IMR-90 (cell line): Measurements from ENCODE around the gene MSANTD4. TPM values are rescaled to one million over a fixed set of nuclear protein-coding genes. Genes with fewer than 3 reads are reported as not detected.

Experiments used
- ATAC-seq: fragments of 200-7000 bp; cut with Tn5 transposase; 2 replicates; pipeline ENCODE4 v1.9.1; 2020; ENCODE audit warnings: low read depth, mild to moderate bottlenecking, moderate library complexity
- BruUV-seq: library from RNA; stranded (reverse); fragments of 400-500 nt; replicated peaks from 2 replicates; lab custom pipeline; 2021; lab: Mats Ljungman, UMichigan
- CTCF ChIA-PET: fragments of 300-600 bp; formaldehyde crosslinking; extraction: SDS; loops from one replicate; lab custom pipeline; 2021; ENCODE audit warnings: antibody characterized with exemption; lab: Yijun Ruan, JAX
- POLR2A ChIA-PET: fragments of 300-600 bp; sonication (Branson Sonifier 250); formaldehyde crosslinking; loops from one replicate; lab custom pipeline; 2022; ENCODE audit warnings: antibody characterized with exemption; ENCODE audit not compliant: unreplicated experiment; lab: Charles Lee
- DNase-seq: peaks from one replicate; pipeline ENCODE4 v3.0.0; 2013
- H2AFZ ChIP-seq: replicated peaks from 2 replicates; pipeline ENCODE3; 2013; ENCODE audit warnings: low read length, mild to moderate bottlenecking; ENCODE audit not compliant: poor library complexity
- H2AK5ac ChIP-seq: 2 replicates; pipeline ENCODE4 v1.6.1; 2013; ENCODE audit warnings: low read depth, low read length, inconsistent platforms
- H2AK9ac ChIP-seq: replicated peaks from 2 replicates; pipeline ENCODE3; 2013; ENCODE audit warnings: mild to moderate bottlenecking, low read depth, low read length, moderate library complexity; ENCODE audit not compliant: poor library complexity
- H2BK120ac ChIP-seq: 2 replicates; pipeline ENCODE4 v1.6.1; 2013; ENCODE audit warnings: low read depth, low read length, inconsistent platforms
- H2BK15ac ChIP-seq: 3 replicates; pipeline ENCODE4 v1.6.1; 2013; ENCODE audit warnings: low read depth, low read length, inconsistent platforms
- H2BK20ac ChIP-seq: 2 replicates; pipeline ENCODE4 v1.6.1; 2013; ENCODE audit warnings: low read depth, mild to moderate bottlenecking, inconsistent platforms, low read length, moderate library complexity
- H2BK5ac ChIP-seq: 2 replicates; pipeline ENCODE4 v1.6.1; 2013; ENCODE audit warnings: mild to moderate bottlenecking, low read depth, low read length, inconsistent platforms; ENCODE audit not compliant: poor library complexity, severe bottlenecking
- H3K14ac ChIP-seq: replicated peaks from 2 replicates; pipeline ENCODE4 v1.6.1; 2013; ENCODE audit warnings: low read depth, low read length, inconsistent platforms
- H3K18ac ChIP-seq: 2 replicates; pipeline ENCODE4 v1.6.1; 2013; ENCODE audit warnings: low read depth, low read length, control low read depth
- H3K23ac ChIP-seq: 2 replicates; pipeline ENCODE4 v1.6.1; 2013; ENCODE audit warnings: low read depth, low read length, inconsistent platforms
- H3K27ac ChIP-seq: 2 replicates; pipeline ENCODE4 v1.5.1; 2013; ENCODE audit warnings: mild to moderate bottlenecking, control low read depth, low read length; ENCODE audit not compliant: insufficient read depth
- H3K27me3 ChIP-seq: 2 replicates; pipeline ENCODE4 v1.6.1; 2013; ENCODE audit warnings: low read length; ENCODE audit not compliant: control insufficient read depth, insufficient read depth
- H3K36me3 ChIP-seq: 2 replicates; pipeline ENCODE4 v1.6.1; 2013; ENCODE audit warnings: low read length, mixed read lengths; ENCODE audit not compliant: control insufficient read depth, insufficient read depth
- H3K4ac ChIP-seq: 2 replicates; pipeline ENCODE4 v1.6.1; 2013; ENCODE audit warnings: low read depth, low read length, inconsistent platforms
- H3K4me1 ChIP-seq: 2 replicates; pipeline ENCODE4 v1.6.1; 2013; ENCODE audit warnings: low read length, mixed read lengths; ENCODE audit not compliant: control insufficient read depth, insufficient read depth
- H3K4me2 ChIP-seq: 2 replicates; pipeline ENCODE4 v1.6.1; 2013; ENCODE audit warnings: low read depth, mild to moderate bottlenecking, control low read depth, low read length, moderate library complexity
- H3K4me3 ChIP-seq: 2 replicates; pipeline ENCODE4 v1.5.1; 2013; ENCODE audit warnings: low read depth, mild to moderate bottlenecking, control low read depth, low read length, moderate library complexity; ENCODE audit not compliant: insufficient read depth
- H3K56ac ChIP-seq: 2 replicates; pipeline ENCODE4 v1.6.1; 2013; ENCODE audit warnings: low read length, inconsistent platforms; ENCODE audit not compliant: insufficient read depth; ENCODE audit errors: extremely low read depth
- H3K79me1 ChIP-seq, 2 experiments: 2 replicates each; pipeline ENCODE4 v1.6.1; 2013; ENCODE audit warnings: low read length in 2 of 2, inconsistent platforms in 1 of 2, low read depth in 1 of 2
- H3K9ac ChIP-seq: 2 replicates; pipeline ENCODE4 v1.6.1; 2013; ENCODE audit warnings: low read depth, low read length, control low read depth
- H3K9me1 ChIP-seq: 2 replicates; pipeline ENCODE4 v1.6.1; 2013; ENCODE audit warnings: low read length, inconsistent platforms; ENCODE audit not compliant: insufficient read depth
- H3K9me3 ChIP-seq: 2 replicates; pipeline ENCODE4 v1.6.1; 2013; ENCODE audit warnings: low read length; ENCODE audit not compliant: control insufficient read depth, insufficient read depth
- H4K20me1 ChIP-seq: 2 replicates; pipeline ENCODE4 v1.6.1; 2013; ENCODE audit warnings: low read length, inconsistent platforms; ENCODE audit not compliant: insufficient read depth
- H4K5ac ChIP-seq: 2 replicates; pipeline ENCODE4 v1.6.1; 2013; ENCODE audit warnings: mild to moderate bottlenecking, low read depth, low read length, control low read depth
- H4K8ac ChIP-seq, 2 experiments: 2 replicates each; pipeline ENCODE4 v1.6.1; 2013; ENCODE audit warnings: low read depth in 2 of 2, low read length in 2 of 2, control low read depth in 1 of 2, inconsistent platforms in 1 of 2
- H4K91ac ChIP-seq: 2 replicates; pipeline ENCODE4 v1.6.1; 2013; ENCODE audit warnings: low read depth, low read length, inconsistent platforms; ENCODE audit not compliant: insufficient read depth
- BHLHE40 ChIP-seq: fragments of 150-350 bp; IDR thresholded peaks from 2 replicates; pipeline ENCODE4 v1.6.1; 2016; ENCODE audit warnings: mild to moderate bottlenecking, low read depth, low read length
- CEBPB ChIP-seq: IDR thresholded peaks from 2 replicates; pipeline ENCODE4 v1.6.1; 2012; ENCODE audit warnings: low read depth, low read length, improper control_type of control experiment
- CHD1 ChIP-seq: IDR thresholded peaks from 2 replicates; pipeline ENCODE4 v1.6.1; 2012; ENCODE audit warnings: low read depth, low read length, improper control_type of control experiment
- FOS ChIP-seq: fragments of 150-350 bp; IDR thresholded peaks from 2 replicates; pipeline ENCODE4 v1.6.1; 2016; ENCODE audit warnings: low read depth, low read length
- MAFK ChIP-seq: IDR thresholded peaks from 2 replicates; pipeline ENCODE4 v1.6.1; 2012; ENCODE audit warnings: low read depth, low read length, improper control_type of control experiment
- POLR2A ChIP-seq: IDR thresholded peaks from 2 replicates; pipeline ENCODE4 v1.6.1; 2012; ENCODE audit warnings: mild to moderate bottlenecking, low read depth, low read length
- RCOR1 ChIP-seq: IDR thresholded peaks from 2 replicates; pipeline ENCODE4 v1.6.1; 2012; ENCODE audit warnings: mild to moderate bottlenecking, low read length, improper control_type of control experiment; ENCODE audit not compliant: insufficient replicate concordance
- RFX5 ChIP-seq: IDR thresholded peaks from 2 replicates; pipeline ENCODE4 v1.8.0; 2012; ENCODE audit warnings: low read depth, mild to moderate bottlenecking, low read length, moderate library complexity
- SMC3 ChIP-seq: fragments of 150-350 bp; IDR thresholded peaks from 2 replicates; pipeline ENCODE4 v1.6.1; 2016; ENCODE audit warnings: low read depth, mild to moderate bottlenecking, antibody characterized with exemption, low read length, moderate library complexity
- WGBS, 2 experiments: methylation state at CpG; one replicate each; pipeline versions ENCODE4 v1.1.5 to v1.1.7; 2013; ENCODE audit warnings: missing lambda C conversion rate in 2 of 2; ENCODE audit not compliant: insufficient read length in 1 of 2; ENCODE audit errors: extremely low coverage in 2 of 2; 5-methylcytosine and 5-hydroxymethylcytosine counted together
- dilution Hi-C: fragments of 300-500 bp; cut with HindIII; formaldehyde crosslinking; loops from one replicate; pipeline ENCODE4 v1.14.3; 2018; ENCODE audit warnings: low sequenced_read_pairs; ENCODE audit not compliant: unreplicated experiment
- in situ Hi-C: fragments of 300-500 bp; cut with MboI; formaldehyde crosslinking; loops from 3 replicates; pipeline ENCODE4 v1.14.3; 2019; ENCODE audit warnings: low sequenced_read_pairs, inconsistent platforms, mixed read lengths
- intact Hi-C: fragments of 100-400 bp; cut with micrococcal nuclease; formaldehyde crosslinking; loops from 2 replicates; pipeline ENCODE4 v1.10.0; 2022
- polyA plus RNA-seq, 3 experiments: library from polyadenylated mRNA; depleted of rRNA; stranded (reverse); fragments of >200 nt; gene quantifications; 2 replicates each; pipeline ENCODE4 v1.2.3, GENCODE V29; 2012; ENCODE audit warnings: low replicate concordance in 1 of 3
- total RNA-seq: library from RNA; depleted of rRNA; stranded (reverse); fragments of >200 nt; gene quantifications from 2 replicates; pipeline ENCODE4 v1.2.3, GENCODE V29; 2012
- TF ChIP-seq, protein P1 (sequence below): conservative IDR thresholded peaks from 2 replicates; pipeline ENCODE4 v1.5.1; 2012; ENCODE audit warnings: mild to moderate bottlenecking, low read depth, low read length, improper control_type of control experiment
- TF ChIP-seq, protein P2 (sequence below): fragments of 150-350 bp; IDR thresholded peaks from 2 replicates; pipeline ENCODE4 v1.6.1; 2017; ENCODE audit warnings: mild to moderate bottlenecking, antibody characterized with exemption, low read length, low read depth

MSANTD4 gene
- total and polyA plus RNA-seq, 2 of the 4 experiments (the other 2 are of a cell fraction): 9.4 to 18.8 TPM

DNA sequence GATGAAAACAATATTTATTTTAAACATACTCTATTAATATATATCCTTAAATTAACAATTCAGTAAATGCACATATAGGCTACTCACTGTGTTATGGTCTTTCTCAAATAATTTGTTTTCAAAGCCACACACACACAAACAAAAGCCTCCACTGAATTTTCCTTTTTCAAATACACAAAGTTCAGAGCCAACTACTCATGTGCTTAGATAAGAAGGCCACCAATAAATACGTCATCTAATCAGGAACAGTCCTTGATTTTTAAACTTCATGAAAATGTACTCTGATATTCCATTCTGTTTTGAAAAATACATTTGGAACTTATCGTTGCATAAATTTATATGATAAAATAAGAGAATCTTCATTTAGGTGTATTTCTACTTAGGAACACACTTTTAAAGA is 29.1 kb upstream of the MSANTD4 start:
- H3K4me1 ChIP-seq: no peaks in the 10 kb centered on the region
- no CpG with 5 or more reads among the region's 2 CpGs for WGBS, 2 experiments
- no peak overlapping the region for H3K4ac ChIP-seq
- no peak for ATAC-seq
- no TSS peak for BruUV-seq
- no peak overlapping the region for H2BK120ac ChIP-seq
- H3K56ac ChIP-seq: no peak overlapping the region
- in situ Hi-C loops (no loop called here), dilution Hi-C loops (no loop called here), intact Hi-C loops (no loop called here)
- H2BK5ac ChIP-seq: no peak overlapping the region
- H4K8ac ChIP-seq: no peak overlapping the region
- no peak overlapping the region for H3K9ac ChIP-seq
- TF ChIP-seq RCOR1: no peak
- TF ChIP-seq, protein P1, sequence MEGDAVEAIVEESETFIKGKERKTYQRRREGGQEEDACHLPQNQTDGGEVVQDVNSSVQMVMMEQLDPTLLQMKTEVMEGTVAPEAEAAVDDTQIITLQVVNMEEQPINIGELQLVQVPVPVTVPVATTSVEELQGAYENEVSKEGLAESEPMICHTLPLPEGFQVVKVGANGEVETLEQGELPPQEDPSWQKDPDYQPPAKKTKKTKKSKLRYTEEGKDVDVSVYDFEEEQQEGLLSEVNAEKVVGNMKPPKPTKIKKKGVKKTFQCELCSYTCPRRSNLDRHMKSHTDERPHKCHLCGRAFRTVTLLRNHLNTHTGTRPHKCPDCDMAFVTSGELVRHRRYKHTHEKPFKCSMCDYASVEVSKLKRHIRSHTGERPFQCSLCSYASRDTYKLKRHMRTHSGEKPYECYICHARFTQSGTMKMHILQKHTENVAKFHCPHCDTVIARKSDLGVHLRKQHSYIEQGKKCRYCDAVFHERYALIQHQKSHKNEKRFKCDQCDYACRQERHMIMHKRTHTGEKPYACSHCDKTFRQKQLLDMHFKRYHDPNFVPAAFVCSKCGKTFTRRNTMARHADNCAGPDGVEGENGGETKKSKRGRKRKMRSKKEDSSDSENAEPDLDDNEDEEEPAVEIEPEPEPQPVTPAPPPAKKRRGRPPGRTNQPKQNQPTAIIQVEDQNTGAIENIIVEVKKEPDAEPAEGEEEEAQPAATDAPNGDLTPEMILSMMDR: no peak
- TF ChIP-seq MAFK: no peak
- no peak for TF ChIP-seq SMC3
- no peak for TF ChIP-seq POLR2A
- TF ChIP-seq CEBPB: no peak
- TF ChIP-seq FOS: no peak
- TF ChIP-seq, protein P2, sequence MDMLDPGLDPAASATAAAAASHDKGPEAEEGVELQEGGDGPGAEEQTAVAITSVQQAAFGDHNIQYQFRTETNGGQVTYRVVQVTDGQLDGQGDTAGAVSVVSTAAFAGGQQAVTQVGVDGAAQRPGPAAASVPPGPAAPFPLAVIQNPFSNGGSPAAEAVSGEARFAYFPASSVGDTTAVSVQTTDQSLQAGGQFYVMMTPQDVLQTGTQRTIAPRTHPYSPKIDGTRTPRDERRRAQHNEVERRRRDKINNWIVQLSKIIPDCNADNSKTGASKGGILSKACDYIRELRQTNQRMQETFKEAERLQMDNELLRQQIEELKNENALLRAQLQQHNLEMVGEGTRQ: no peak
- no peak for TF ChIP-seq RFX5
- no peak for TF ChIP-seq CHD1
- TF ChIP-seq BHLHE40: no peak
- no peaks in the 10 kb centered on the region for H3K27me3 ChIP-seq
- no peaks in the 10 kb centered on the region for H4K20me1 ChIP-seq
- H3K4me3 ChIP-seq: no peak overlapping the region
- H3K9me1 ChIP-seq: no peaks in the 10 kb centered on the region
- H3K9me3 ChIP-seq: no peaks in the 10 kb centered on the region
- ChIA-PET POLR2A (no interaction called here), CTCF (no interaction called here)
- no peak overlapping the region for H3K18ac ChIP-seq
- H2AK5ac ChIP-seq: no peak overlapping the region
- no peak for DNase-seq
- H3K36me3 ChIP-seq: no peaks in the 10 kb centered on the region
- no peak overlapping the region for H2AK9ac ChIP-seq
- no peak overlapping the region for H3K27ac ChIP-seq
- no peak overlapping the region for H3K14ac ChIP-seq
- H4K91ac ChIP-seq: no peak overlapping the region
- H2BK15ac ChIP-seq: no peak overlapping the region
- H3K4me2 ChIP-seq: no peak overlapping the region
- H2AFZ ChIP-seq: no peak overlapping the region
- H2BK20ac ChIP-seq: no peak overlapping the region
- H4K5ac ChIP-seq: no peak overlapping the region
- H3K79me1 ChIP-seq: no peaks in the 10 kb centered on the region
- H3K23ac ChIP-seq: no peak overlapping the region
